GM19328 (cell line): ENCODE results near the gene DIAPH3.

ENCODE experiments used
- ATAC-seq: cut with Tn5 transposase; IDR thresholded peaks from one replicate; pipeline ENCODE4 v1.9.1; 2021; ENCODE audit warnings: mild to moderate bottlenecking, moderate library complexity; ENCODE audit not compliant: unreplicated experiment

The DIAPH3 gene

GRCh38 chr13:59733744-59734143 lies 430.0 kb downstream of the DIAPH3 start:
- ATAC-seq: no peak

- no peak for ATAC-seq
These were observed 433.7 kb downstream of the DIAPH3 start for GRCh38 chr13:59730026-59730425.

DNA sequence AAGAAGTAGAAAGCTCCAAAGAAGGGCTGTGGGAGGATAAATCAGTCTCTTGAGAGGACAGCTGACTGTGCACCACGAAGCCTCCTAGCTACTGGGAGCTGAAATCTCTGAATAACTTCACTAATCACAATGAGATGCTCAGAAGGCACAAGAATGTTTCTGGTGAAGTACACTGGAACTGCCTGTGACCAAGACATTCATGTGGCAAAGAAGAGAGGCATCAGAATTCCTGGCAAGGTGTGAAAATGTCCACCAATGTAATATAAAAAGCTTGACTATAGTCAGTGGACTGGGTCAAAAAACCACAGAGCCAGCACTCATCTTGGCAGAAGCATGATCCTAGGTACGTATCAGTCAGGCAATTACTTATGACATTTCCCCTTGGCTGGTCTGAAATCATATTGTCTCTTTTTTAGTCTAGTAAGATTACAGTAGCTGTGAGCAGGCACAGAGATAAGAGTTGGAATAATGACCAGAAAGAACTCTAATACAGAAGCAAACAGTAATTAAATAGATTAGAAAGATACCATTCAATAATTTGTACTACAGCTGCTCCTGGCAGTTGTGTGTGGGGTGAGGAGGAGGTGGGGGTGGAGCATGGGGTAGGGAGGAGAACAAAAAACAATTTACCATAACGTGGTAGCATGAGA lies 434.7 kb downstream of the DIAPH3 start:
- ATAC-seq: no peak

- no peak for ATAC-seq
These were observed 441.5 kb downstream of the DIAPH3 start for GRCh38 chr13:59721926-59722910.

GRCh38 chr13:59715611-59716010 lies 448.1 kb downstream of the DIAPH3 start:
- no peak for ATAC-seq

DNA sequence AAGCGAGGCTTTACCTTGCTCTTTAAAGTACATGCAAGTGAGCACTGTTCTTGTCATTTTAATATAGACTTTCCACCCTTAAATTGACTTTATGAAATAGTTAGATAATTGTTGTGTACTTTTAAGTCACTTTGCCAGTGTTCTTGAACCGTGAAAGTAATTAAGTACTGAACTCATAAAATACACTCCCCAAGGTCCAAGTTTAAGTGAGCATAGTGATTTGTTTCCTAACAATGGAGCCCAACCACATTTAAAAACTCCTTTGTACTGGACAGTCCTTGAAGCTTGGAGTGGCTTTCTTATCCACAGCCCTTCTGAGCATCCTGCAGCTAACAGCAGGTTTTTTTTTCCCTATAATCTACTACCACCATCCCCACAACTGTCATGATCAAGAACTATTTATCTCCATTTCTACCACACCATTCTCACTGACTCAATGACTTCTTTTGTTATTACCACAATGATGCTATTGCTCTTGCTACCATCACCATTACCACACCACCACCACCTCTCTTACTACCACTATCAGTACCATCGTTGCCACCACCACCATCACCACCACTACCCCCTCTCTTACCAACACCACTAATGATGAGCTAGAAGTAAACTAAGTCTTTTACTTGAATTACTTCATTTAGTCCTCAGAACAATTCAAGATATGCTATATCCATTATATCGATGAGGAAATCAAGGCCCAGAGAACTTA lies 452.6 kb downstream of the DIAPH3 start:
- no peak for ATAC-seq

GRCh38 chr13:59710416-59710815 lies 453.3 kb downstream of the DIAPH3 start:
- ATAC-seq: no peak

GRCh38 chr13:59706101-59706976 lies 457.4 kb downstream of the DIAPH3 start:
- ATAC-seq: no peak

DNA sequence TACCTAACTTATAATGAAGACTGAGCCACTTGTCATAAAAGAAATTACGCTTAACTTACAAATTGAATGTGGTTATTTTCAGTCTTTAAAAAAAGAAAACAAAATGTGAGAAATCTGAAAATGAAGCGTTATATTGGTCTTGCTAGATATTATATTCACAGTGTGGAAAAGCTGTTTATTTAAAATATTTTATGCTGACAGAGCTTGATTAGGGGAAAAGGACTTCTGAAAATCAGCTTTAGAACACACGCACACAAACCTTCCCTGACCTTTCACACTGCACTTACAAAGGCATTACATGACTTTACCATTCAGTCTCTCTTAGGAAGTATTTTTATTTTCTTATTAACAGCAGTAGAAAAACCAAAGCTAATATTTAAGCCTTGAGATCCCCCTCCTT lies 461.5 kb downstream of the DIAPH3 start:
- ATAC-seq: no peak

GRCh38 chr13:59701261-59701660 lies 462.5 kb downstream of the DIAPH3 start:
- ATAC-seq: no peak

GRCh38 chr13:59700281-59700680 lies 463.4 kb downstream of the DIAPH3 start:
- ATAC-seq: no peak

DNA sequence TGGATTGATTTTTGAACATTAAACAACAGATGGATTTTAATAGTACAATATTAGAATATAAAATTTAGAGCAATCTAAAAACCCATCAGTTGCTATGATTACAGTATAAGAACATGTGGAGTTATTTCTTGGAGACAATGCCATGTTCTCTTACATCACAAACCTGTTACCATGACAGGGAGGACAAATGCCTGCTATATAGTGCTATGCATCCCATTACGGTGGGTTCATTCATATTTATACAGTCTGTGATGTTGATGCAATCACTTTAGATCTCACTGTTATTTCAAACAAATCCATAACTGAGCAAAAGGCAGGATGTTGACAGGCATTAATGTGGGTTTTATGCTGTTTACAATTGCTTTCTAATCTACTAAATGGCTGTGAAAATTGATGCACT lies 467.5 kb downstream of the DIAPH3 start:
- ATAC-seq: no peak

DNA sequence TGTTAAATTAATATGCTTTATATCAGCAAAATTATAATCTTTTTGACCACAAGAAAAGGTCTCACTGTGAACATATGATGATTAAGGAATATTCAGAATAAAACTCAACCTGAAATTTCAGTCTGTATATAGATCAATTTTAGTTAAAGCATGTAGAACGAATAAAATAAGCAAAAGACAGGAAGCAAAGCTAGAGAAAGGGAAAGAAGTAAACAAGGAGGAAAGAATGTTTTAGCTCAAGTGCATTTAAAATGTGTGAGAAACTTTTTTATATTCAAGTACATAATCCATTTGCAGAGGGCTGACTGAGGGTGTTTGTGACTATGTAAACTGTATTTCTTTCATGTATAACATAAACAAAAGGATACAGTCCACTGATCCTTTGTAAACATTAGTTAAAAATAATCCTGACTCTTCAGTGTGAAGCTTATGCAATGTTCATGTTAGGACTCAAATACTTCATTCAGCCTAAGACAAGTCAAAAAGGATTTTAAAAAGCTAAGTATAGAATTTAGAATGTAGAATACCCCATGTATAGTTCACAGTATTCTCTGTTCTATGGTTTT lies 472.1 kb downstream of the DIAPH3 start:
- no peak for ATAC-seq

DNA sequence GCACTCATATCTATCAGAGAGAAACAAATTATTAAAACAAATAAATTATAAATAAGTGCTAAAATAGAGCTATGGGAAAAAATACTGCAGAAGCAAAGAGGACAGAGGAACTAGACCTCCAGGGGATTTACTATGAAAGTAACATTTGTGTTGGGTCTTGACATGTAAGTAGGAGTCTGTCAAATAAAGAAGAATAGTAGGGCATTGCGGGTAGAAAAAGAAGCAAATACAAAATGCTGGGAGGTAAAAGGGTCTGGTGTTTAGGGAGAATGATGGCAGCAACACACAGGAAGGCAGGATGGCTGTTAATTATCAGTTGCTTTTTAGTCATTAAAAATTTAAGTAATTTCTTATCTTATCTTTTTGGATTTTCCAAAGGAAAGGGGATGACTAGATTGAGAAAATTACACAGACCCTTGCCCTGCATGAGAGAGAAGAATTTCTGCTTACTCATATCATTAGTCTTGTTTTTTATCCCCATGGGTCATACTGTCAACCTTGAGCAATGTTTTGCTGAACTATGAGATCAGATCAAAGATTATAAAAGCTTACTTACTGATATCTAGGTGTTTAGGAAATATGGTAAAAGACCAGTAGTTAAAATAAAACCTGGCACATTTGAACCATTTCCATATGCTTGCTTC lies 472.7 kb downstream of the DIAPH3 start:
- no peak for ATAC-seq

- ATAC-seq: no peak
These were observed 474.7 kb downstream of the DIAPH3 start for GRCh38 chr13:59689057-59689456.

DNA sequence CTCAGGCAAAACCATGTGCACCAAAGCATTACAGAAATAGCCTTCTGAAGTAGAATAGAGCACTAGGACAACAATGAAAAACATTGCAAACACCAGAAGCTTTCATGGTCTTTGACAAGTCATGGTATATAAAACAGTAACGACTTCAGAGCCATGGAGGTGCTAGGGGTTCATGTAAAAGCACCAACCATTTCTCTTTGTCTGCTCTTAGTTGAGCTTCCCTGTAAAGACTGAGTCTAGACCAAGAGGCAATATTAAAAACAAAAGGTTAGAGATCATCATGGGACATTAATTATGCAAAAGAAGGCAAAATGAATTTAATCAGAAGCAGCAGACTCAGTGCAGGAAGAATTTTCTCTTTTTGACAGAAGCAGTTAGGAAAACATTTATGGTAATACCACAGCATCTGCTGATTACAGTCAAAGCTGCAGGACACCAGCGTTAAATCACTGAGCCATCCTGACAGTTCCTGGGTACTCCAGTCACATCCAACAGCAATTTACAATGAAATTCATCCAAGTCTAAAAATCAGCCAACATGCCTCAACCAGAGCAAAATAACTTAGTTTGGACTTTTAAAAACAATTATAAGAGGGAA lies 476.8 kb downstream of the DIAPH3 start:
- no peak for ATAC-seq

DNA sequence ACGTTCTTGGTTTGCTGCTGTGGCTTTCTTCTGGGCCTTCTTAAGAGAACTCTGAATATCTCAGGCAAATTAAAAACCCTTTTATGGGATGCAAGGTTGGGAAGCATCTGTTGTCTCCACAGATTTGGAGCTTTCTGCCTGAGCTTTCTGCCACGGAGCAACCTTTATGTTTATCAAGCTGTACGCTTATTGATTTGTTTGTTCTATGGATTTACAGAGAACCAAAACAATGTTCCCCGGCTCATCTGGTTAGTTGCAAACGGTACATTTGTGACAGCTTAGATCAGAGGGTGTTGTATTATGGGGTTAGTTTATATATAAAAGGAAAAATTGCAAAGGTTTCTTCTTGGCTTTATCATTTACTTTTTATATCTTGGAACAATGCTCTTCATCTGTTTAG lies 479.6 kb downstream of the DIAPH3 start:
- no peak for ATAC-seq

DNA sequence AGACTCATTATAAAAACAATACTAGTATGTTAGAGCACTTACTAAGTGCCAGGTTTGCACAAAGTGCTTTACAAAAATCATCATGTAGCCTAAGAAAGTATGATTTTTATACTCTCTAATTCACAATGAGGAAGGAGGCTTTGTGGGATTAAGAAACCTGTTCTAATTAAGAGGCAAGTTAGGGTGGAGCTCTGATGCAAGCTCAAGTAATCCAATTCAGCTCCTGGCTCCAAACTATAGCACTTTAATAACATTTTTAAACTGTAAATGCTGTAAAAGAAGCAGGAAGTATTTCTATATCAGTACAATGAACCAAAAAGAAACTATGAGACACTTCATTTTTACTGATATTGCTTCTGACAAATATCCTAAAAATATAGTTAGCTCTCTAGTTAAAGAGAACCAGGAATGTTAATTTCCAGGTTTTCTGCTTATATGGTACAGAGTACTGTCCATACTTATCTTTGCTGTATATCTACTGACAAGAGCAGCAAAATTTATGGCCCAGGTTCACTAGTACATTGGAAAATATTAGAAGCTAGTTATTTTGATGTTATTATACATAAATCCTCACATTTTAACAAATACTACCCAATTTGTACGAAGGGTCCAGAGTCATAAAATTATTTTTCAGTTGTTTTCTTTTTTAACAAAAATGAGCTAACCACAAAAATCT lies 482.0 kb downstream of the DIAPH3 start:
- no peak for ATAC-seq
